WTC11 (cell line): Measurements from ENCODE around the gene KIF20B. TPM values are rescaled to one million over a fixed set of nuclear protein-coding genes. Genes with fewer than 3 reads are reported as not detected.

ENCODE experiments used
- ATAC-seq: fragments of 200-7000 bp; cut with Tn5 transposase; 2 replicates; pipeline ENCODE4 v1.10.0; 2021; ENCODE audit warnings: mild to moderate bottlenecking, moderate library complexity
- CTCF ChIA-PET: fragments of 300-600 bp; sonication (Branson Sonifier 250); formaldehyde crosslinking; loops from one replicate; lab custom pipeline; 2021; ENCODE audit warnings: antibody characterized with exemption; lab: Charles Lee
- POLR2A ChIA-PET: fragments of 350-600 bp; sonication (Branson Sonifier 250); formaldehyde crosslinking; loops from one replicate; lab custom pipeline; 2021; ENCODE audit warnings: antibody characterized with exemption; lab: Charles Lee
- DNase-seq: peaks from one replicate; pipeline ENCODE4 v3.0.0; 2021; ENCODE audit warnings: low spot score
- H3K27ac Mint-ChIP-seq: 2 replicates; pipeline ENCODE4 v1.8.0; 2021; ENCODE audit warnings: mixed read lengths
- H3K27me3 Mint-ChIP-seq: 2 replicates; pipeline ENCODE4 v1.8.0; 2021; ENCODE audit warnings: low read depth, mild to moderate bottlenecking, moderate library complexity, mixed read lengths
- H3K36me3 Mint-ChIP-seq: 2 replicates; pipeline ENCODE4 v1.8.0; 2021; ENCODE audit warnings: mixed read lengths
- H3K4me1 Mint-ChIP-seq: 2 replicates; pipeline ENCODE4 v1.8.0; 2022; ENCODE audit warnings: mixed read lengths
- H3K4me3 Mint-ChIP-seq: 2 replicates; pipeline ENCODE4 v1.8.0; 2021; ENCODE audit warnings: mild to moderate bottlenecking, moderate library complexity, mixed read lengths
- H3K9me3 Mint-ChIP-seq: 2 replicates; pipeline ENCODE4 v1.8.0; 2021; ENCODE audit warnings: mixed read lengths
- GABPB1 ChIP-seq: sonication (generic); formaldehyde crosslinking; IDR thresholded peaks from 2 replicates; pipeline ENCODE4 v1.8.1; 2023; ENCODE audit warnings: mild to moderate bottlenecking, missing genetic modification reagents
- MYBL2 ChIP-seq: sonication (generic); formaldehyde crosslinking; IDR thresholded peaks from 2 replicates; pipeline ENCODE4 v1.8.1; 2023; ENCODE audit warnings: mild to moderate bottlenecking, moderate library complexity, missing genetic modification reagents
- total RNA-seq: library from RNA; stranded (reverse); gene quantifications from 3 replicates; pipeline ENCODE4 v1.2.3, GENCODE V29; 2021
- TF ChIP-seq, protein P1 (sequence below): sonication (generic); formaldehyde crosslinking; IDR thresholded peaks from 2 replicates; pipeline ENCODE4 v1.8.1; 2022; ENCODE audit warnings: missing genetic modification reagents, borderline replicate concordance
- TF ChIP-seq, protein P2 (sequence below): sonication (generic); formaldehyde crosslinking; IDR thresholded peaks from 2 replicates; pipeline ENCODE4 v1.8.0; 2022; ENCODE audit warnings: mild to moderate bottlenecking, missing genetic modification reagents
- TF ChIP-seq, protein P3 (sequence below): sonication (generic); formaldehyde crosslinking; IDR thresholded peaks from 2 replicates; pipeline ENCODE4 v1.8.0; 2023; ENCODE audit warnings: missing genetic modification reagents, mild to moderate bottlenecking, borderline replicate concordance
- TF ChIP-seq, protein P4 (sequence below): sonication (generic); formaldehyde crosslinking; IDR thresholded peaks from 2 replicates; pipeline ENCODE4 v1.8.1; 2023; ENCODE audit warnings: mild to moderate bottlenecking, missing genetic modification reagents
- TF ChIP-seq, protein P5 (sequence below): sonication (generic); formaldehyde crosslinking; IDR thresholded peaks from 2 replicates; pipeline ENCODE4 v1.8.0; 2022; ENCODE audit warnings: mild to moderate bottlenecking, missing genetic modification reagents

KIF20B gene
- total RNA-seq, 1 experiment from 2014 or later, result 70.2 TPM

DNA sequence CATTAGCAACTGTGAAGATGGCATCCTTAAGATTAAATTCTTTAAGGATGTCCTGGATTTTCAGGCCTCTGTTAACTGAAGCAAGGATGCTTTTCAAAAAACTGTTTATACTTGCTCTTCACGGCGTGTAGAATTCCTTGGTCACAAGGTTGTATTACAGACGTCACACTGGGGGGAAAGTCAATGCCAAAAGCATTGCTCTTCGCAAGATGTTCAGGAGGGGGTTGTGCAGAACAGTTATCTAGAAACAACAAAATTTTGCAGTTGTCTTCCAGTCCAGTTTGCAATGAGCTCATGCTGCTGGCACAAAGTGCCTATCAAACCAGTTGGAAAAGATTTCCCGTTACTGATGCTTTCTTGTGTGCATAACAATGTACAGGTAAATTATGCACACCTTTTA is 8.2 kb upstream of the KIF20B start (continued):
- TF ChIP-seq, protein P1, sequence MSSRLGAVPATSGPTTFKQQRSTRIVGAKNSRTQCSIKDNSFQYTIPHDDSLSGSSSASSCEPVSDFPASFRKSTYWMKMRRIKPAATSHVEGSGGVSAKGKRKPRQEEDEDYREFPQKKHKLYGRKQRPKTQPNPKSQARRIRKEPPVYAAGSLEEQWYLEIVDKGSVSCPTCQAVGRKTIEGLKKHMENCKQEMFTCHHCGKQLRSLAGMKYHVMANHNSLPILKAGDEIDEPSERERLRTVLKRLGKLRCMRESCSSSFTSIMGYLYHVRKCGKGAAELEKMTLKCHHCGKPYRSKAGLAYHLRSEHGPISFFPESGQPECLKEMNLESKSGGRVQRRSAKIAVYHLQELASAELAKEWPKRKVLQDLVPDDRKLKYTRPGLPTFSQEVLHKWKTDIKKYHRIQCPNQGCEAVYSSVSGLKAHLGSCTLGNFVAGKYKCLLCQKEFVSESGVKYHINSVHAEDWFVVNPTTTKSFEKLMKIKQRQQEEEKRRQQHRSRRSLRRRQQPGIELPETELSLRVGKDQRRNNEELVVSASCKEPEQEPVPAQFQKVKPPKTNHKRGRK (CRISPR knock-in tag), result no peak
- no peak for TF ChIP-seq GABPB1
- TF ChIP-seq, protein P2, sequence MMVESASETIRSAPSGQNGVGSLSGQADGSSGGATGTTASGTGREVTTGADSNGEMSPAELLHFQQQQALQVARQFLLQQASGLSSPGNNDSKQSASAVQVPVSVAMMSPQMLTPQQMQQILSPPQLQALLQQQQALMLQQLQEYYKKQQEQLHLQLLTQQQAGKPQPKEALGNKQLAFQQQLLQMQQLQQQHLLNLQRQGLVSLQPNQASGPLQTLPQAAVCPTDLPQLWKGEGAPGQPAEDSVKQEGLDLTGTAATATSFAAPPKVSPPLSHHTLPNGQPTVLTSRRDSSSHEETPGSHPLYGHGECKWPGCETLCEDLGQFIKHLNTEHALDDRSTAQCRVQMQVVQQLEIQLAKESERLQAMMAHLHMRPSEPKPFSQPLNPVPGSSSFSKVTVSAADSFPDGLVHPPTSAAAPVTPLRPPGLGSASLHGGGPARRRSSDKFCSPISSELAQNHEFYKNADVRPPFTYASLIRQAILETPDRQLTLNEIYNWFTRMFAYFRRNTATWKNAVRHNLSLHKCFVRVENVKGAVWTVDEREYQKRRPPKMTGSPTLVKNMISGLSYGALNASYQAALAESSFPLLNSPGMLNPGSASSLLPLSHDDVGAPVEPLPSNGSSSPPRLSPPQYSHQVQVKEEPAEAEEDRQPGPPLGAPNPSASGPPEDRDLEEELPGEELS (CRISPR knock-in tag), result no peak
- TF ChIP-seq, protein P3, sequence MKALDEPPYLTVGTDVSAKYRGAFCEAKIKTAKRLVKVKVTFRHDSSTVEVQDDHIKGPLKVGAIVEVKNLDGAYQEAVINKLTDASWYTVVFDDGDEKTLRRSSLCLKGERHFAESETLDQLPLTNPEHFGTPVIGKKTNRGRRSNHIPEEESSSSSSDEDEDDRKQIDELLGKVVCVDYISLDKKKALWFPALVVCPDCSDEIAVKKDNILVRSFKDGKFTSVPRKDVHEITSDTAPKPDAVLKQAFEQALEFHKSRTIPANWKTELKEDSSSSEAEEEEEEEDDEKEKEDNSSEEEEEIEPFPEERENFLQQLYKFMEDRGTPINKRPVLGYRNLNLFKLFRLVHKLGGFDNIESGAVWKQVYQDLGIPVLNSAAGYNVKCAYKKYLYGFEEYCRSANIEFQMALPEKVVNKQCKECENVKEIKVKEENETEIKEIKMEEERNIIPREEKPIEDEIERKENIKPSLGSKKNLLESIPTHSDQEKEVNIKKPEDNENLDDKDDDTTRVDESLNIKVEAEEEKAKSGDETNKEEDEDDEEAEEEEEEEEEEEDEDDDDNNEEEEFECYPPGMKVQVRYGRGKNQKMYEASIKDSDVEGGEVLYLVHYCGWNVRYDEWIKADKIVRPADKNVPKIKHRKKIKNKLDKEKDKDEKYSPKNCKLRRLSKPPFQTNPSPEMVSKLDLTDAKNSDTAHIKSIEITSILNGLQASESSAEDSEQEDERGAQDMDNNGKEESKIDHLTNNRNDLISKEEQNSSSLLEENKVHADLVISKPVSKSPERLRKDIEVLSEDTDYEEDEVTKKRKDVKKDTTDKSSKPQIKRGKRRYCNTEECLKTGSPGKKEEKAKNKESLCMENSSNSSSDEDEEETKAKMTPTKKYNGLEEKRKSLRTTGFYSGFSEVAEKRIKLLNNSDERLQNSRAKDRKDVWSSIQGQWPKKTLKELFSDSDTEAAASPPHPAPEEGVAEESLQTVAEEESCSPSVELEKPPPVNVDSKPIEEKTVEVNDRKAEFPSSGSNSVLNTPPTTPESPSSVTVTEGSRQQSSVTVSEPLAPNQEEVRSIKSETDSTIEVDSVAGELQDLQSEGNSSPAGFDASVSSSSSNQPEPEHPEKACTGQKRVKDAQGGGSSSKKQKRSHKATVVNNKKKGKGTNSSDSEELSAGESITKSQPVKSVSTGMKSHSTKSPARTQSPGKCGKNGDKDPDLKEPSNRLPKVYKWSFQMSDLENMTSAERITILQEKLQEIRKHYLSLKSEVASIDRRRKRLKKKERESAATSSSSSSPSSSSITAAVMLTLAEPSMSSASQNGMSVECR (CRISPR knock-in tag), result no peak
- TF ChIP-seq, all 79 proteins: peak for 0

DNA sequence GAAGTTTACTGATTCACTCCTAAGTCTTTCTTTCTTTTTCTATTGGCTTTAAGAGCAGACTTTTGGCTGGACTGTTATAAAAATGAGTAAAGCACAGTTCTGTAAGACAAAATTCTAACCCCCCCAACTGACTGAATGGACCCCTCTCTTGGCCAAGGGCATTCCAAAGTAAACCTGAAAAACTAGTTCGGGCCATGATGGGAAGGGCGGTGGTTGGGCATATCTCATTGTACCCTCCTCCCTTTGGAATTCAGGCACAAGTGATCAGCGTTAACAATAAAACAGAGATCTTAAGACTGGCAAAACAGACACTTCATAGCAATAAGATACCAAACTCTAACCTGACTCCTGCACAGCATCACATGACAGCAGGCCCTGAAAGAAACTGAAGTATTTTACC is 6.1 kb upstream of the KIF20B start:
- Mint-ChIP-seq H3K27ac (peak overlapping the region; percentile 21; the same call in 1 of the 2 replicates), H3K36me3 (peaks cover 12% of the 10 kb centered on the region), H3K4me3 (no peak overlapping the region), H3K9me3 (peaks cover 5% of the 10 kb centered on the region), H3K4me1 (peaks cover 31% of the 10 kb centered on the region), H3K27me3 (no peaks in the 10 kb centered on the region)
- DNase-seq, result no peak
- ChIA-PET CTCF (no interaction called here), POLR2A (no interaction called here)
- TF ChIP-seq, protein P4, sequence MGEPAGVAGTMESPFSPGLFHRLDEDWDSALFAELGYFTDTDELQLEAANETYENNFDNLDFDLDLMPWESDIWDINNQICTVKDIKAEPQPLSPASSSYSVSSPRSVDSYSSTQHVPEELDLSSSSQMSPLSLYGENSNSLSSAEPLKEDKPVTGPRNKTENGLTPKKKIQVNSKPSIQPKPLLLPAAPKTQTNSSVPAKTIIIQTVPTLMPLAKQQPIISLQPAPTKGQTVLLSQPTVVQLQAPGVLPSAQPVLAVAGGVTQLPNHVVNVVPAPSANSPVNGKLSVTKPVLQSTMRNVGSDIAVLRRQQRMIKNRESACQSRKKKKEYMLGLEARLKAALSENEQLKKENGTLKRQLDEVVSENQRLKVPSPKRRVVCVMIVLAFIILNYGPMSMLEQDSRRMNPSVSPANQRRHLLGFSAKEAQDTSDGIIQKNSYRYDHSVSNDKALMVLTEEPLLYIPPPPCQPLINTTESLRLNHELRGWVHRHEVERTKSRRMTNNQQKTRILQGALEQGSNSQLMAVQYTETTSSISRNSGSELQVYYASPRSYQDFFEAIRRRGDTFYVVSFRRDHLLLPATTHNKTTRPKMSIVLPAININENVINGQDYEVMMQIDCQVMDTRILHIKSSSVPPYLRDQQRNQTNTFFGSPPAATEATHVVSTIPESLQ (CRISPR knock-in tag), result no peak
- TF ChIP-seq, protein P5, sequence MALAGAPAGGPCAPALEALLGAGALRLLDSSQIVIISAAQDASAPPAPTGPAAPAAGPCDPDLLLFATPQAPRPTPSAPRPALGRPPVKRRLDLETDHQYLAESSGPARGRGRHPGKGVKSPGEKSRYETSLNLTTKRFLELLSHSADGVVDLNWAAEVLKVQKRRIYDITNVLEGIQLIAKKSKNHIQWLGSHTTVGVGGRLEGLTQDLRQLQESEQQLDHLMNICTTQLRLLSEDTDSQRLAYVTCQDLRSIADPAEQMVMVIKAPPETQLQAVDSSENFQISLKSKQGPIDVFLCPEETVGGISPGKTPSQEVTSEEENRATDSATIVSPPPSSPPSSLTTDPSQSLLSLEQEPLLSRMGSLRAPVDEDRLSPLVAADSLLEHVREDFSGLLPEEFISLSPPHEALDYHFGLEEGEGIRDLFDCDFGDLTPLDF (CRISPR knock-in tag), result no peak
- no peak for TF ChIP-seq MYBL2 (CRISPR knock-in tag)
- TF ChIP-seq, protein P3 (CRISPR knock-in tag), result no peak
- ATAC-seq, result peak; percentile 68
